GM19099 (cell line): ENCODE data around the gene CASR.

ENCODE experiments used
- POLR2A ChIP-seq: IDR thresholded peaks from 3 replicates; pipeline ENCODE4 v1.6.1; 2011; ENCODE audit warnings: low read depth; ENCODE audit not compliant: insufficient read length; ENCODE audit errors: extremely low read depth

The CASR gene

GRCh38 chr3:122208579-122208978 lies 25.1 kb downstream of the CASR start:
- no peak for TF ChIP-seq POLR2A

- no peak for TF ChIP-seq POLR2A
Measured at GRCh38 chr3:122213650-122214049, 30.2 kb downstream of the CASR start.

- TF ChIP-seq POLR2A = no peak
Measured at GRCh38 chr3:122214711-122215110, 31.2 kb downstream of the CASR start.

GRCh38 chr3:122215592-122216298 lies 32.3 kb downstream of the CASR start:
- TF ChIP-seq POLR2A = no peak

- no peak for TF ChIP-seq POLR2A
Measured at GRCh38 chr3:122217901-122218300, 34.4 kb downstream of the CASR start.

GRCh38 chr3:122219242-122219872 lies 35.9 kb downstream of the CASR start:
- TF ChIP-seq POLR2A = no peak

- TF ChIP-seq POLR2A = no peak
Measured at GRCh38 chr3:122227036-122227781, 43.7 kb downstream of the CASR start.

GRCh38 chr3:122230174-122230573 lies 46.7 kb downstream of the CASR start:
- TF ChIP-seq POLR2A = no peak

GRCh38 chr3:122231465-122232157 lies 48.1 kb downstream of the CASR start:
- TF ChIP-seq POLR2A = no peak

GRCh38 chr3:122232485-122232884 lies 49.0 kb downstream of the CASR start:
- TF ChIP-seq POLR2A = no peak

GRCh38 chr3:122233101-122233952 lies 49.9 kb downstream of the CASR start:
- peak; percentile 38 for TF ChIP-seq POLR2A

GRCh38 chr3:122234117-122234516 lies 50.6 kb downstream of the CASR start:
- no peak for TF ChIP-seq POLR2A

GRCh38 chr3:122235147-122235546 lies 51.7 kb downstream of the CASR start:
- no peak for TF ChIP-seq POLR2A

- no peak for TF ChIP-seq POLR2A
Measured at GRCh38 chr3:122239112-122239511, 55.6 kb downstream of the CASR start.
